Liver (tissue), 3 donors: ENCODE results near the gene UPK3A.

Source experiments
- GABPA ChIP-seq, 2 donors: IDR thresholded peaks in 1 of 2; conservative IDR thresholded peaks in 1 of 2; 2 replicates each; pipeline ENCODE4 v1.6.1; 2016; ENCODE audit warnings: antibody characterized with exemption in 2 of 2, mild to moderate bottlenecking in 1 of 2, moderate library complexity in 1 of 2
- RAD21 ChIP-seq, 2 donors: IDR thresholded peaks; 2 replicates each; pipeline ENCODE4 v1.6.1; 2016; ENCODE audit warnings: antibody characterized with exemption in 2 of 2, mild to moderate bottlenecking in 2 of 2
- RXRA ChIP-seq, 2 donors: IDR thresholded peaks; 2 replicates each; pipeline ENCODE4 v1.6.1; 2017 to 2018; ENCODE audit warnings: antibody characterized with exemption in 2 of 2, mild to moderate bottlenecking in 1 of 2
- TAF1 ChIP-seq: conservative IDR thresholded peaks from 2 replicates; pipeline ENCODE4 v1.6.1; 2016; ENCODE audit warnings: antibody characterized with exemption, mild to moderate bottlenecking
- YY1 ChIP-seq: IDR thresholded peaks from 2 replicates; pipeline ENCODE4 v1.6.1; 2016; ENCODE audit warnings: antibody characterized with exemption, mild to moderate bottlenecking
- TF ChIP-seq, protein P1 (sequence below): fragments of 150-350 bp; IDR thresholded peaks from 2 replicates; pipeline ENCODE4 v1.5.1; 2017; ENCODE audit warnings: improper control_type of control experiment, low read depth, low read length; ENCODE audit not compliant: missing input control
- TF ChIP-seq, protein P2 (sequence below): IDR thresholded peaks from 2 replicates; pipeline ENCODE4 v1.6.1; 2016; ENCODE audit warnings: antibody characterized with exemption
- donor health status: healthy.
- donor health status: healthy.

DNA sequence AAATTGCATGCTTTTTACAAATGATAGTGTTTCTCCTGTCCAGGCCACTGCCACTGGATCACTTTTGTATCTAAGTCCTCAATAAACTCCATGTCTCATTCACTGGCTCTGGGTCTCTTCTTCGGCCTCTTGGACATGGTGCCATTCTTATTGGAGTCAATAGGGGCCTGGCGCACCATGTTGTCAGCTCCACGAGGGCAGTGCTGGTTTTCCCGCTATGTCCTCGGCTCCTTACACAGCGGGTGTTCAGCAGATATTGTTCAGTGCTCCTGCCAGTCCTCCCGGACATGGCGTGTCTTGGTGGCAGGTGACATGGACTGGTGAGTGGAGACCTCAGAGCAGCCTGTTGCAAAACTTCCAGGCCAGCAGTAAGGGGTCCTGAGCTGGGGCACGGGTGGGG lies 21.4 kb downstream of the UPK3A start:
- TF ChIP-seq, protein P1, sequence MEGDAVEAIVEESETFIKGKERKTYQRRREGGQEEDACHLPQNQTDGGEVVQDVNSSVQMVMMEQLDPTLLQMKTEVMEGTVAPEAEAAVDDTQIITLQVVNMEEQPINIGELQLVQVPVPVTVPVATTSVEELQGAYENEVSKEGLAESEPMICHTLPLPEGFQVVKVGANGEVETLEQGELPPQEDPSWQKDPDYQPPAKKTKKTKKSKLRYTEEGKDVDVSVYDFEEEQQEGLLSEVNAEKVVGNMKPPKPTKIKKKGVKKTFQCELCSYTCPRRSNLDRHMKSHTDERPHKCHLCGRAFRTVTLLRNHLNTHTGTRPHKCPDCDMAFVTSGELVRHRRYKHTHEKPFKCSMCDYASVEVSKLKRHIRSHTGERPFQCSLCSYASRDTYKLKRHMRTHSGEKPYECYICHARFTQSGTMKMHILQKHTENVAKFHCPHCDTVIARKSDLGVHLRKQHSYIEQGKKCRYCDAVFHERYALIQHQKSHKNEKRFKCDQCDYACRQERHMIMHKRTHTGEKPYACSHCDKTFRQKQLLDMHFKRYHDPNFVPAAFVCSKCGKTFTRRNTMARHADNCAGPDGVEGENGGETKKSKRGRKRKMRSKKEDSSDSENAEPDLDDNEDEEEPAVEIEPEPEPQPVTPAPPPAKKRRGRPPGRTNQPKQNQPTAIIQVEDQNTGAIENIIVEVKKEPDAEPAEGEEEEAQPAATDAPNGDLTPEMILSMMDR, result no peak
- TF ChIP-seq GABPA (IDR thresholded peaks at IDR 0.05 in 1 of 2, conservative IDR thresholded peaks at IDR 0.05 in 1 of 2) (no peak), RAD21 (IDR thresholded peaks at IDR 0.05) (no peak), YY1 (no peak), RXRA (IDR thresholded peaks at IDR 0.05) (no peak), TAF1 (no peak)
- TF ChIP-seq, protein P2, sequence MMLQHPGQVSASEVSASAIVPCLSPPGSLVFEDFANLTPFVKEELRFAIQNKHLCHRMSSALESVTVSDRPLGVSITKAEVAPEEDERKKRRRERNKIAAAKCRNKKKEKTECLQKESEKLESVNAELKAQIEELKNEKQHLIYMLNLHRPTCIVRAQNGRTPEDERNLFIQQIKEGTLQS, result no peak
